Left ventricle myocardium inferior (tissue), 1 donor: ENCODE results near the gene MGAT4A. TPM values are rescaled to one million over a fixed set of nuclear protein-coding genes. Genes with fewer than 3 reads are reported as not detected.

Experiments used
- DNase-seq: peaks from one replicate; pipeline ENCODE4 v3.0.0-alpha.2; 2020
- H3K27ac ChIP-seq: fragments of 200-600 bp; replicated peaks from 2 replicates; pipeline ENCODE4 v1.8.0; 2021
- H3K27me3 ChIP-seq: fragments of 200-600 bp; 2 replicates; pipeline ENCODE4 v1.8.0; 2021; ENCODE audit warnings: low read depth
- H3K36me3 ChIP-seq: fragments of 200-600 bp; 2 replicates; pipeline ENCODE4 v1.8.0; 2021
- H3K4me1 ChIP-seq: fragments of 200-600 bp; 2 replicates; pipeline ENCODE4 v1.8.0; 2021
- H3K4me3 ChIP-seq: fragments of 200-600 bp; 2 replicates; pipeline ENCODE4 v1.8.0; 2021; ENCODE audit warnings: mild to moderate bottlenecking, moderate library complexity
- H3K9me3 ChIP-seq: fragments of 200-600 bp; replicated peaks from 2 replicates; pipeline ENCODE4 v1.8.0; 2021
- intact Hi-C: fragments of 100-400 bp; cut with micrococcal nuclease; formaldehyde crosslinking; loops from one replicate; pipeline ENCODE4 v1.11.0; 2022
- total RNA-seq: library from RNA; stranded (reverse); fragmentation: NEBNext Ultra II Directional; extraction: Animal tissue kit (Norgen Biotek cat#: 25700); gene quantifications from one replicate; pipeline ENCODE4 v1.2.1, GENCODE V29; 2021
- TF ChIP-seq, protein P1 (sequence below): fragments of 200-600 bp; IDR thresholded peaks from 2 replicates; pipeline ENCODE4 v1.8.0; 2021; ENCODE audit warnings: antibody characterized with exemption, mild to moderate bottlenecking, borderline replicate concordance
- donor health status: DM: no; HTN: yes; CAD: no; lungs with severe emphysema.

The MGAT4A gene
- total RNA-seq, 1 donor from 2014 or later: 18.4 TPM

DNA sequence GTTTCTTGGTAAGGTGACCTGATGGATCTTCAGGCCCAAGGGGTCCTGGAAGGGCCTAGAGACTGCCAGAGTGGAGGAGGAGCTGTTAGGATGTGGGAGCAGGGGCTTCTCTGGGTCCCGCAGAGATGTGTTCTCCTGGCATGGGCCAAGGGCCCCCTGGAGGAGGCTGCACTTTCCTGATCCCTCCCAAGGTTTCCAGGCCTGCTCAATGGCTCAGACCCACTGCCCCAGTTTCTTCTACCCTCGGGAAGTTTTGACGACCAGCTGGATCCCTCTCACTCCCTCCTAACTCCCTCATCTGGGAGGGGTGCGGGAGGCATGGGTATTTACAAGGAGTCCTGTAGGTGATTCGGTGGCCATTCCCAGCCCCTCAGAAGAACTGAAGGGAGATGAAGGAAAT lies 158.7 kb downstream of the MGAT4A start:
- H3K9me3 ChIP-seq: no peaks in the 10 kb centered on the region
- intact Hi-C loops: no loop called here
- no peaks in the 10 kb centered on the region for H3K27me3 ChIP-seq
- DNase-seq: no peak
- H3K36me3 ChIP-seq: peaks cover 84% of the 10 kb centered on the region
- no peak overlapping the region for H3K27ac ChIP-seq
- peaks cover 3% of the 10 kb centered on the region for H3K4me1 ChIP-seq
- H3K4me3 ChIP-seq: no peak overlapping the region
- TF ChIP-seq, protein P1, sequence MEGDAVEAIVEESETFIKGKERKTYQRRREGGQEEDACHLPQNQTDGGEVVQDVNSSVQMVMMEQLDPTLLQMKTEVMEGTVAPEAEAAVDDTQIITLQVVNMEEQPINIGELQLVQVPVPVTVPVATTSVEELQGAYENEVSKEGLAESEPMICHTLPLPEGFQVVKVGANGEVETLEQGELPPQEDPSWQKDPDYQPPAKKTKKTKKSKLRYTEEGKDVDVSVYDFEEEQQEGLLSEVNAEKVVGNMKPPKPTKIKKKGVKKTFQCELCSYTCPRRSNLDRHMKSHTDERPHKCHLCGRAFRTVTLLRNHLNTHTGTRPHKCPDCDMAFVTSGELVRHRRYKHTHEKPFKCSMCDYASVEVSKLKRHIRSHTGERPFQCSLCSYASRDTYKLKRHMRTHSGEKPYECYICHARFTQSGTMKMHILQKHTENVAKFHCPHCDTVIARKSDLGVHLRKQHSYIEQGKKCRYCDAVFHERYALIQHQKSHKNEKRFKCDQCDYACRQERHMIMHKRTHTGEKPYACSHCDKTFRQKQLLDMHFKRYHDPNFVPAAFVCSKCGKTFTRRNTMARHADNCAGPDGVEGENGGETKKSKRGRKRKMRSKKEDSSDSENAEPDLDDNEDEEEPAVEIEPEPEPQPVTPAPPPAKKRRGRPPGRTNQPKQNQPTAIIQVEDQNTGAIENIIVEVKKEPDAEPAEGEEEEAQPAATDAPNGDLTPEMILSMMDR: no peak

GRCh38 chr2:98571796-98572195 lies 159.1 kb downstream of the MGAT4A start:
- Histone ChIP-seq H3K27me3 (no peaks in the 10 kb centered on the region), H3K4me1 (no peaks in the 10 kb centered on the region), H3K9me3 (no peaks in the 10 kb centered on the region), H3K27ac (no peak overlapping the region), H3K4me3 (no peak overlapping the region), H3K36me3 (peaks cover 80% of the 10 kb centered on the region)
- intact Hi-C loops: no loop called here
- TF ChIP-seq, protein P1: no peak
- DNase-seq: no peak

DNA sequence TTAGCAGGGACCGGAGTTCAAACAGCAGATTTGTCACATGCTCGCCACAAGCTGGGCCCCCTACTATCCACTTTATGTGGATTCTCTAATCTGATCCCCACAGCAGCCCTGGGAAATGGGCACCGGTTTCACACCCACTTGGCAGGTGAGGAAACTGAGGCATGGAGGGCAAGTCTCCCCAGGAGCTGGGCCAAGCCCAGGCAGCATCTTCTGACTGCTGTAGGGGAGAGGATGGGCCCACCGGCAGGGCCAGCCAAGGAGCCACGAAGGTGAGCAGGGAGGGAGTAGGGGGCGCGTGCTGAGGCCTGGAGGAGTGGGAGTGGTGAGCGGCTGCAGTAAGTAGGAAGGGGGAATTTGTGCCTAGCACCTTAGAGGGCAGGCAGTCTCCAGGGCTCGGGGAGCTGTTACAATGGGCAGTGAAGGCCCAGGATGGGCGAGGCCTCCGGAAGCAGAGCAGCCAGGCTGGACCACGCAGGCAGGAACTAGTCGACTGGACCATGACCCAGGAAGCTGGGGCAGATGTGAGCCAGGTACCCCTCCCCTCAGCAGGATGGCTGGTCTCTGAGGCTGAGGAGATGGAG lies 159.7 kb downstream of the MGAT4A start:
- no peak for DNase-seq
- H3K27me3 ChIP-seq: no peaks in the 10 kb centered on the region
- H3K9me3 ChIP-seq: no peaks in the 10 kb centered on the region
- no peaks in the 10 kb centered on the region for H3K4me1 ChIP-seq
- intact Hi-C loops: no loop called here
- H3K27ac ChIP-seq: no peak overlapping the region
- peaks cover 79% of the 10 kb centered on the region for H3K36me3 ChIP-seq
- H3K4me3 ChIP-seq: no peak overlapping the region
- TF ChIP-seq, protein P1: no peak

DNA sequence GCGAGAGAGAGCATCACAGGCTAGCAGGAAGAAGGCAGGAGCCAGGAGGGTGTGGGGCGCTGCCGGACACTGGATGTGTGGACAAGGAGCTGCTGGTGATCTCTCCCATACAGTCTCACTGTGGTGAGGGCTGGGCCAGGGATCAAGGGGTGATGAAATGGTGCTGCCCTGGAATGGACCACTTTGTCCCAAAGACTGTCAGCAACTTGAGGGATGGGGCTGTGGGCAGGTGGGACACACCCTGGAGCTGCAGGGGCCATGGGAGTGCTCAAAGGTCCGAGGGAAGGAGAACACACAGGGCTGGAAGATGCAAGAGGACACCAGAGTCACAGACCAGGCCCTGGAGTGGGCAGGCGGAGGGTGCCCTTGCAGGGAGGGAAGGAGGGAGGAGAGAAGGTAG lies 160.6 kb downstream of the MGAT4A start:
- H3K4me3 ChIP-seq: no peak overlapping the region
- intact Hi-C loops: no loop called here
- TF ChIP-seq, protein P1: no peak
- no peaks in the 10 kb centered on the region for H3K27me3 ChIP-seq
- peaks cover 8% of the 10 kb centered on the region for H3K4me1 ChIP-seq
- DNase-seq: no peak
- no peaks in the 10 kb centered on the region for H3K9me3 ChIP-seq
- H3K27ac ChIP-seq: no peak overlapping the region
- H3K36me3 ChIP-seq: peaks cover 82% of the 10 kb centered on the region

- Histone ChIP-seq H3K27me3 (no peaks in the 10 kb centered on the region), H3K9me3 (no peaks in the 10 kb centered on the region), H3K36me3 (peaks cover 85% of the 10 kb centered on the region), H3K4me1 (peaks cover 13% of the 10 kb centered on the region), H3K27ac (no peak overlapping the region), H3K4me3 (no peak overlapping the region)
- intact Hi-C loops: no loop called here
- no peak for DNase-seq
- TF ChIP-seq, protein P1: no peak
Measured at GRCh38 chr2:98569915-98570314, 161.0 kb downstream of the MGAT4A start.
